ENCODE data around the gene CDH24. TPM values are rescaled to one million over a fixed set of nuclear protein-coding genes. Genes with fewer than 3 reads are reported as not detected.
A peak's percentile ranks its signal among the peaks of the same experiment; 100 is the strongest.

The CDH24 gene
- total and polyA plus RNA-seq, 2 of the 8 experiments (the other 6 are each of a cell fraction or from before 2014, with no cell fraction given), result 18.1 to 27.6 TPM

GRCh38 chr14:23033801-23034497 lies 23.4 kb downstream of the CDH24 start:
- Histone ChIP-seq H2BK15ac (ENCODE audit: low read length) (no peak overlapping the region), H4K5ac (ENCODE audit: insufficient read length, low read depth, low read length) (no peak overlapping the region), H2BK20ac (ENCODE audit: low read length) (no peak overlapping the region), H2BK5ac (ENCODE audit: low read depth, low read length) (peak overlapping the region; percentile 100; the same call in 1 of the 2 replicates), H3K79me1 (ENCODE audit: low read depth, low read length) (peaks cover 5% of the 10 kb centered on the region), H3K56ac (replicated peaks; ENCODE audit: insufficient read length, low read depth, low read length) (no peak overlapping the region), H2BK120ac (replicated peaks; ENCODE audit: low read depth, low read length) (no peak overlapping the region), H3K23me2 (ENCODE audit: low read depth, low read length) (peaks cover 3% of the 10 kb centered on the region), H3K4ac (replicated peaks; ENCODE audit: insufficient read length, low read depth, low read length) (no peak overlapping the region), H3K23ac (ENCODE audit: insufficient read length) (no peak overlapping the region), H3K4me1 (replicated peaks in 1 of 4; ENCODE audit: control insufficient read depth in 3 of 4, insufficient read depth in 4 of 4, low read length in 3 of 4) (peaks cover 0 to 3% (median 1%) of the 10 kb centered on the region in 4 experiments; a peak in 2 of 7 replicates), H2BK12ac (ENCODE audit: low read depth, low read length) (peak overlapping the region; percentile 60; the same call in 1 of the 2 replicates), H3K18ac (ENCODE audit: extremely low read depth, low read length) (peak overlapping the region; percentile 97; the same call in 1 of the 2 replicates), H3K14ac (ENCODE audit: insufficient read length) (no peak overlapping the region), H3K27me3 (replicated peaks in 1 of 4; ENCODE audit: control insufficient read depth in 3 of 4, extremely low read depth in 1 of 4, insufficient read depth in 3 of 4, low read length in 3 of 4) (no peaks in the 10 kb centered on the region), H4K91ac (replicated peaks; ENCODE audit: insufficient read length, low read length) (no peak overlapping the region), H3K9me3 (ENCODE audit: insufficient read depth in 2 of 2, low read depth in 1 of 2, low read length in 1 of 2) (no peaks in the 10 kb centered on the region), H4K8ac (ENCODE audit: extremely low read depth, insufficient read depth, low read length) (peak overlapping the region; percentile 97; the same call in 1 of the 2 replicates), H3K27ac (ENCODE audit: low read depth, low read length) (peak overlapping the region; percentile 98), H2AFZ (ENCODE audit: low read length) (no peak overlapping the region), H3K9ac (replicated peaks in 1 of 4; ENCODE audit: extremely low read depth in 1 of 4, low read depth in 3 of 4, low read length in 3 of 4) (peak overlapping the region; percentile 75 to 99 (median 96)), H3K79me2 (ENCODE audit: control insufficient read depth in 1 of 2, insufficient read depth in 2 of 2, low read length in 2 of 2) (peaks cover 0 to 24% of the 10 kb centered on the region in 2 experiments; a peak in 3 of 4 replicates), H3K4me2 (ENCODE audit: insufficient read depth in 1 of 2, low read depth in 2 of 2, low read length in 2 of 2) (peak overlapping the region; percentile 75 to 78), H3K4me3 (ENCODE audit: extremely low read depth in 1 of 4, insufficient read depth in 2 of 4, low read depth in 3 of 4, low read length in 4 of 4) (peak overlapping the region; percentile 79 to 95 (median 88)), H4K20me1 (replicated peaks in 1 of 2; ENCODE audit: control insufficient read depth in 1 of 2, insufficient read depth in 2 of 2, low read length in 2 of 2) (peaks cover 0 to 2% of the 10 kb centered on the region in 2 experiments), H3K36me3 (ENCODE audit: control insufficient read depth in 2 of 4, insufficient read depth in 4 of 4, low read length in 3 of 4) (peaks cover 2 to 42% (median 28%) of the 10 kb centered on the region in 4 experiments), H2AK5ac (ENCODE audit: low read depth, low read length) (no peak overlapping the region)
- 42 to 100% methylated on average over 1 to 16 of the region's 17 CpGs for WGBS, 2 experiments (ENCODE audit: extremely low coverage in 1 of 2, insufficient coverage in 1 of 2, insufficient read length in 1 of 2, insufficient replicate concordance in 2 of 2, low coverage in 1 of 2, low lambda C conversion rate in 2 of 2, missing lambda C conversion rate in 1 of 2)
- POLR2A ChIA-PET (ENCODE audit: partially characterized antibody), result interaction anchor here (0.6 to 8.3 kb wide), 20 partner anchors 10 to 342 kb away, joined by 3 to 94 read pairs (median 8); partner anchors contain the start of genes ACIN1, AJUBA, C14orf119 and CDH24
- DNase-seq (ENCODE audit: low read depth in 1 of 2, low spot score in 2 of 2) (no peak), FAIRE-seq (no peak)
- CTCF ChIA-PET (ENCODE audit: partially characterized antibody), result interaction anchor here (0.5 to 3.0 kb wide), 10 partner anchors 11 to 464 kb away, joined by 3 to 19 read pairs (median 5); partner anchors contain the start of gene AJUBA
- no peak for TF ChIP-seq RNF2 (IDR thresholded peaks at IDR 0.05; ENCODE audit: borderline replicate concordance, low read depth, low read length, missing control alignments, poor library complexity, severe bottlenecking)
- TF ChIP-seq RAD21 (IDR thresholded peaks at IDR 0.05 in 1 of 2, conservative IDR thresholded peaks at IDR 0.05 in 1 of 2; ENCODE audit: low read depth in 2 of 2, low read length in 2 of 2), result no peak
- TF ChIP-seq BRCA1 (IDR thresholded peaks at IDR 0.05; ENCODE audit: low read depth, low read length), result no peak
- TF ChIP-seq FOSL1 (IDR thresholded peaks at IDR 0.05; ENCODE audit: insufficient read depth, low read depth, low read length), result no peak
- TF ChIP-seq SIRT6 (IDR thresholded peaks at IDR 0.05; ENCODE audit: low read length), result no peak
- TF ChIP-seq NANOG (IDR thresholded peaks at IDR 0.05; ENCODE audit: insufficient read depth, low read depth, low read length, poor library complexity, severe bottlenecking), result no peak
- TF ChIP-seq JUND (IDR thresholded peaks at IDR 0.05; ENCODE audit: low read length), result no peak
- TF ChIP-seq CHD1 (IDR thresholded peaks at IDR 0.05; ENCODE audit: low read depth, low read length), result no peak
- TF ChIP-seq CTBP2 (IDR thresholded peaks at IDR 0.05; ENCODE audit: borderline replicate concordance, insufficient read depth, insufficient read length, low read length), result no peak
- TF ChIP-seq JUN (IDR thresholded peaks at IDR 0.05; ENCODE audit: low read depth, low read length), result no peak
- no peak for TF ChIP-seq CEBPB (IDR thresholded peaks at IDR 0.05; ENCODE audit: low read depth, low read length)

All from H1 (cell line).